Gastroesophageal sphincter (tissue), 4 donors: Measurements from ENCODE around the gene ROCK1. TPM values are rescaled to one million over a fixed set of nuclear protein-coding genes. Genes with fewer than 3 reads are reported as not detected.

ENCODE experiments used
- ATAC-seq: fragments of 150-250 bp; one replicate; pipeline ENCODE4 v1.9.1; 2016; ENCODE audit warnings: mild to moderate bottlenecking, moderate library complexity
- H3K27ac ChIP-seq, 4 donors: fragments of 200-600 bp; sonication (generic) in 3 of 4; 1 replicate in 3 of 4; 2 replicates in 1 of 4; pipeline ENCODE4 v1.5.1; 2016 to 2019
- H3K27me3 ChIP-seq: fragments of 200-600 bp; sonication (generic); one replicate; pipeline ENCODE4 v1.5.1; 2019
- H3K36me3 ChIP-seq, 2 donors: fragments of 200-600 bp; sonication (generic); one replicate each; pipeline ENCODE4 v1.5.1; 2019; ENCODE audit warnings: control low read depth in 1 of 2
- H3K4me1 ChIP-seq, 3 donors: fragments of 200-600 bp; sonication (generic); 1 replicate in 2 of 3; 2 replicates in 1 of 3; pipeline ENCODE4 v1.5.1; 2016 to 2019; ENCODE audit warnings: control low read depth in 2 of 3
- H3K4me3 ChIP-seq, 2 donors: fragments of 200-600 bp; sonication (generic); one replicate each; pipeline ENCODE4 v1.5.1; 2019; ENCODE audit warnings: mild to moderate bottlenecking in 1 of 2, moderate library complexity in 1 of 2
- H3K9me3 ChIP-seq, 3 donors: fragments of 200-600 bp; sonication (generic); one replicate each; pipeline ENCODE4 v1.5.1; 2017 to 2019; ENCODE audit warnings: control low read depth in 2 of 3
- CTCF ChIP-seq, 4 experiments: fragments of 200-600 bp in 2 of 4; fragments of 450-650 bp in 2 of 4; sonication (generic) in 1 of 4; IDR thresholded peaks; one replicate each; pipeline ENCODE4 v1.5.1; 2017 to 2019; ENCODE audit warnings: antibody characterized with exemption in 4 of 4, mild to moderate bottlenecking in 2 of 4, moderate library complexity in 2 of 4
- EP300 ChIP-seq: sonication (generic); formaldehyde crosslinking; IDR thresholded peaks from one replicate; pipeline ENCODE4 v1.6.1; 2017; ENCODE audit warnings: antibody characterized with exemption, mild to moderate bottlenecking
- POLR2A ChIP-seq, 2 donors: fragments of 450-650 bp; IDR thresholded peaks; one replicate each; pipeline ENCODE4 v1.6.1; 2017; ENCODE audit warnings: antibody characterized with exemption in 2 of 2, mild to moderate bottlenecking in 2 of 2, moderate library complexity in 1 of 2
- POLR2AphosphoS5 ChIP-seq: sonication (generic); formaldehyde crosslinking; IDR thresholded peaks from one replicate; pipeline ENCODE4 v1.6.1; 2017; ENCODE audit warnings: antibody characterized with exemption
- WGBS, 2 donors: methylation state at CpG; one replicate each; pipeline ENCODE4 v1.1.5; 2018; ENCODE audit warnings: low coverage in 1 of 2; 5-methylcytosine and 5-hydroxymethylcytosine counted together
- total RNA-seq, 4 donors: library from RNA; depleted of rRNA; stranded (reverse); fragments of >200 nt; gene quantifications; one replicate each; pipeline ENCODE4 v1.1.0, GENCODE V29; 2016

ROCK1 gene
- total RNA-seq, 4 donors from 2014 or later = 130 to 139 (median 133) TPM

DNA sequence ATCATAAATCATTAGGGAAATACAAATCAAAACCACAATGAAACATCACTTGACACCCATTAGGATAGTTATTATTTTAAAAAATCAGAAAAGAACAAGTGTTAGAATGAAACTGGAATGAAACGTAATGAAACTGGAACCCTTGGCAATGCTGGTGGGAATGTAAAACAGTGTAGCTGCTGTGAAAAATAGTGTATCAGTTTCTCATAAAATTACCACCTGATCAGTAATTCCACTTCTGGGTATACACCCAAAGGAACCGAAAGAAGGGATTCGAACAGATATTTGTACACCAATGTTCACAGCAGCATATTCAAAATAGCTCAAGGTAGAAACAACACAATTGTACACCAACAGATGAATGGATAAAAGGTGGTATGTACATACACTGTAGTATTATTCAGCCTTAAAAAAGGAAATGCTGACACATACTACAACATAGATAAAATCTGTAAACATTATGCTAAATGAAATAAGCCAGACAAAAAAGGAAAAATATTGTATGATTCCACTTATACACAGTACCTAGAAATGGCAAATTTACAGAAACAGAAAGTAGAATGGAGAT lies 27.0 kb downstream of the ROCK1 start:
- ATAC-seq = no peak
- no peaks in the 10 kb centered on the region for H3K9me3 ChIP-seq
- no peak overlapping the region for H3K4me3 ChIP-seq
- no peak overlapping the region for H3K27ac ChIP-seq
- TF ChIP-seq POLR2A (IDR thresholded peaks at IDR 0.05) (no peak), EP300 (no peak), POLR2AphosphoS5 (no peak), CTCF (IDR thresholded peaks at IDR 0.05) (no peak)
- H3K4me1 ChIP-seq = peaks cover 0 to 10% (median 0%) of the 10 kb centered on the region in 3 donors
- H3K27me3 ChIP-seq = no peaks in the 10 kb centered on the region
- 74 to 91% methylated on average over 3 of the region's 3 CpGs for WGBS, 2 donors
- no peaks in the 10 kb centered on the region for H3K36me3 ChIP-seq

DNA sequence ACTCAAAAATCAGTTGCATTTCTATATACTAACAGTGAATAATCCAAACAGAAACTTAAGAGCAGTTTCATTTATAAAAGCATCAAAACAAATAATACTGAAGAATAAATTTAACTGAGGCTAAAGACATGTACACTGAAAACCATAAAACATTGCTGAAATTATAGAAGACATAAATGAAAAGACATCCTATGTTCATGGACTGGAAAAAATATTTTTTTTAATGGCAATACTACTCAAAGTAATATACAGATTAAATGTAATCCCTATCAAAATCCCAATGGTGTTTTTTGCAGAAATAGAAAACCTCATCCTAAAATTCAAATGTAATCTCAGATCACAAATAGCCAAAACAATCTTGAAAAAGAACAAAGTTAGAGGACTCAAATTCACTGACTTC lies 28.6 kb downstream of the ROCK1 start:
- Histone ChIP-seq H3K36me3 (no peaks in the 10 kb centered on the region), H3K4me3 (no peak overlapping the region), H3K27me3 (no peaks in the 10 kb centered on the region), H3K9me3 (no peaks in the 10 kb centered on the region), H3K27ac (no peak overlapping the region), H3K4me1 (peaks cover 0 to 24% (median 5%) of the 10 kb centered on the region in 3 donors)
- ATAC-seq = no peak
- TF ChIP-seq POLR2AphosphoS5 = no peak
- no peak for TF ChIP-seq EP300
- TF ChIP-seq POLR2A (IDR thresholded peaks at IDR 0.05) = no peak

- Histone ChIP-seq H3K36me3 (no peaks in the 10 kb centered on the region), H3K9me3 (no peaks in the 10 kb centered on the region), H3K4me1 (peaks cover 4 to 34% (median 7%) of the 10 kb centered on the region in 3 donors), H3K27ac (no peak overlapping the region), H3K4me3 (no peak overlapping the region), H3K27me3 (no peaks in the 10 kb centered on the region)
- no peak for ATAC-seq
- 92 to 100% methylated on average over 1 of the region's 1 CpG for WGBS, 2 donors
- TF ChIP-seq POLR2AphosphoS5 = no peak
- TF ChIP-seq CTCF (IDR thresholded peaks at IDR 0.05) = no peak
- no peak for TF ChIP-seq POLR2A (IDR thresholded peaks at IDR 0.05)
- TF ChIP-seq EP300 = no peak
These were observed 30.2 kb downstream of the ROCK1 start for GRCh38 chr18:21081426-21081825.

DNA sequence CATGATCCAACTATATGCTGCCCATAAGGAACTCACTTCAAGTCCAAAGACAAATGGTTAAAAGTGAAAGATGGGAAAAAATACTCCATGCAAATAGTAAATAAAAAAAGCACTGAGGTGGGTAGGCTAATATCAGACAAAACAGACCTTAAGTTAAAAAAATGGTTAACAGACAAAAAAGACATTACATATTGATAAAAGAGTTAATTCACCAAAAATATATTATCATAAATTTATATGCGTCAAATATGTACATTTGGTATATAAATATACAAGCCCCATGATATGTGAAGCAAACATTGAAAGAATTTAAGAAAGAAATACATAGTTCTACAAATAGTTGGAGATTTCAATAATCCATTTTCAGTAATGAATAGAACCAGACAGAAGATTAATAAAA lies 31.0 kb downstream of the ROCK1 start:
- Histone ChIP-seq H3K4me1 (peaks cover 4 to 42% (median 9%) of the 10 kb centered on the region in 3 donors), H3K27me3 (no peaks in the 10 kb centered on the region), H3K27ac (no peak overlapping the region), H3K9me3 (no peaks in the 10 kb centered on the region), H3K36me3 (no peaks in the 10 kb centered on the region), H3K4me3 (no peak overlapping the region)
- 91 to 92% methylated on average over 1 of the region's 1 CpG for WGBS, 2 donors
- TF ChIP-seq EP300 (no peak), POLR2A (IDR thresholded peaks at IDR 0.05) (no peak), CTCF (IDR thresholded peaks at IDR 0.05) (no peak), POLR2AphosphoS5 (no peak)
- ATAC-seq = no peak

DNA sequence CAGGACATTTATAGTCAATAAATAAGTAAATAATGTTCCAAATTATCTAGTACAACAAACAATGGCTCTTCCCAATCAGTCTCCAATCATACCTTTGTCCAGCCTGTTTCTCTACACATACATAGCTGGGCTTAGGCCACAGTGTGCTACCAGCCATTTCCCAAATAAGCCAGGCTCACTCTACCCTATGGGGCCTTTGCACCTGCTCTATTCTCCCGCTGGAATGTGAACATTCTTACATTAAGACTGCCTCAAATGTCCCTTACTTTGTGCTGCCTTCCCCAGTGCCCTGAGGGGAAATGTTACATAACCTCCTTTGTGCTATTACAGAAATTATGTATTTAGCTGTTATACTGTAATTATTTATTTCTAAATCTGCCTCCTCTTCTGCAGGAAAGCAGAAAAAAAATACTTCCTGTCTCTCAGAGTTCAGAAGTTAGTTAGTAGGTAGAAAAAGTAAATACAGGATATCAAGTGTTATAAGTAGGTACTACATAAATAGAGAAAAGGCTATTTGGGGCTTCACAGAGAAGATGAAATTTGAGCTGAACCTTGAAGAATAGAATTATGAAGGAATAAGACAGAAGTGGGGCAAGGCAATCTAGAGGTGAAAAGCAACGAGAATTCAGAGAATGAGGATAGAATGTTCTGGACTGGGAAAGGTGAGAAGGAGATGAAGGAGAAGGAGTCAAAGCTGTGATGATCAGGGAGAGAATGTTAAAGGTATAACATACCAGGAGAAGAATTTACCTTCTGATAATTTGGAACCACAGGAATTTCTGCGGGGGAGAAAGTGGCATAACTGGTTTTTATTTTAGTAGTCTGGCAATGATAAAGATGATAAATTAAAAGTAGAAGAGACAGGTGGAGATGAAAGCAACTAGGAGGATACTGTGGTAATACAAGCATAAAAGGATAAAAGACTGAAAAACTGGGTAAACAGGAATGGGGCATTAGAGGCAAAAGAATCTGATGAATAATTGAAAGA lies 37.0 kb downstream of the ROCK1 start:
- Histone ChIP-seq H3K27me3 (no peaks in the 10 kb centered on the region), H3K4me3 (no peak overlapping the region), H3K36me3 (no peaks in the 10 kb centered on the region), H3K9me3 (no peaks in the 10 kb centered on the region), H3K27ac (no peak overlapping the region), H3K4me1 (peaks cover 9 to 80% (median 15%) of the 10 kb centered on the region in 3 donors)
- ATAC-seq = no peak
- 67 to 74% methylated on average over 3 of the region's 3 CpGs for WGBS, 2 donors
- TF ChIP-seq CTCF (IDR thresholded peaks at IDR 0.05) (no peak), POLR2A (IDR thresholded peaks at IDR 0.05) (no peak), EP300 (no peak), POLR2AphosphoS5 (no peak)
